H9 (cell line): ENCODE results near the gene DYNC2LI1. TPM values are rescaled to one million over a fixed set of nuclear protein-coding genes. Genes with fewer than 3 reads are reported as not detected.

ENCODE experiments used
- DNase-seq: peaks from one replicate; pipeline ENCODE4 v3.0.0-alpha.2; 2017
- H2AFZ ChIP-seq: one replicate; pipeline ENCODE4 v1.6.1; 2013; ENCODE audit warnings: mild to moderate bottlenecking, low read length, control low read depth, moderate library complexity
- H2AK5ac ChIP-seq: 2 replicates; pipeline ENCODE4 v1.6.1; 2013; ENCODE audit warnings: low read length, control low read depth, mixed read lengths; ENCODE audit not compliant: insufficient read length
- H2BK120ac ChIP-seq: one replicate; pipeline ENCODE4 v1.6.1; 2013; ENCODE audit warnings: low read depth, mild to moderate bottlenecking, low read length, control low read depth, inconsistent platforms; ENCODE audit not compliant: poor library complexity, severe bottlenecking
- H2BK12ac ChIP-seq: 2 replicates; pipeline ENCODE4 v1.6.1; 2013; ENCODE audit warnings: low read length, control low read depth, mixed read lengths, low read depth; ENCODE audit not compliant: insufficient read length
- H2BK15ac ChIP-seq: 2 replicates; pipeline ENCODE4 v1.6.1; 2013; ENCODE audit warnings: low read depth, low read length, control low read depth
- H2BK20ac ChIP-seq: one replicate; pipeline ENCODE4 v1.6.1; 2013; ENCODE audit warnings: low read depth, mild to moderate bottlenecking, low read length, control low read depth, inconsistent platforms; ENCODE audit not compliant: poor library complexity, severe bottlenecking
- H2BK5ac ChIP-seq: 2 replicates; pipeline ENCODE4 v1.6.1; 2013; ENCODE audit warnings: low read length, control low read depth, mixed read lengths; ENCODE audit not compliant: insufficient read length
- H3K14ac ChIP-seq: 2 replicates; pipeline ENCODE4 v1.6.1; 2013; ENCODE audit warnings: low read length, control low read depth; ENCODE audit not compliant: insufficient read depth
- H3K18ac ChIP-seq: 2 replicates; pipeline ENCODE4 v1.6.1; 2013; ENCODE audit warnings: low read depth, mild to moderate bottlenecking, mixed read lengths, low read length, control low read depth; ENCODE audit not compliant: insufficient read length
- H3K23ac ChIP-seq: 2 replicates; pipeline ENCODE4 v1.6.1; 2013; ENCODE audit warnings: low read length, control low read depth, mixed read lengths, low read depth; ENCODE audit not compliant: insufficient read length
- H3K23me2 ChIP-seq: 2 replicates; pipeline ENCODE4 v1.6.1; 2013; ENCODE audit warnings: low read depth, mild to moderate bottlenecking, mixed read lengths, low read length, control low read depth; ENCODE audit not compliant: insufficient read length, poor library complexity, severe bottlenecking
- H3K27ac ChIP-seq: 2 replicates; pipeline ENCODE4 v1.5.1; 2013; ENCODE audit warnings: low read length, control low read depth, mixed read lengths, low read depth; ENCODE audit not compliant: insufficient read length
- H3K27me3 ChIP-seq: 2 replicates; pipeline ENCODE4 v1.6.1; 2013; ENCODE audit warnings: low read length, control low read depth, inconsistent platforms; ENCODE audit not compliant: insufficient read depth
- H3K4ac ChIP-seq: 2 replicates; pipeline ENCODE4 v1.6.1; 2013; ENCODE audit warnings: low read depth, mild to moderate bottlenecking, control low read depth, inconsistent platforms, low read length, moderate library complexity
- H3K4me1 ChIP-seq: 2 replicates; pipeline ENCODE4 v1.6.1; 2013; ENCODE audit warnings: low read length, control low read depth, inconsistent platforms; ENCODE audit not compliant: insufficient read depth
- H3K4me2 ChIP-seq: 2 replicates; pipeline ENCODE4 v1.6.1; 2013; ENCODE audit warnings: low read length, control low read depth, mixed read lengths; ENCODE audit not compliant: insufficient read length, insufficient read depth
- H3K56ac ChIP-seq: 2 replicates; pipeline ENCODE4 v1.6.1; 2013; ENCODE audit warnings: low read depth, mild to moderate bottlenecking, mixed read lengths, low read length, control low read depth; ENCODE audit not compliant: insufficient read length
- H3K79me1 ChIP-seq: 2 replicates; pipeline ENCODE4 v1.6.1; 2013; ENCODE audit warnings: low read depth, mild to moderate bottlenecking, moderate library complexity, low read length, control low read depth, inconsistent platforms; ENCODE audit not compliant: insufficient read depth, poor library complexity, severe bottlenecking
- H3K79me2 ChIP-seq: 2 replicates; pipeline ENCODE4 v1.6.1; 2013; ENCODE audit warnings: low read length, control low read depth, inconsistent platforms; ENCODE audit not compliant: insufficient read depth
- H3K9ac ChIP-seq: 2 replicates; pipeline ENCODE4 v1.6.1; 2013; ENCODE audit warnings: low read length, control low read depth, mixed read lengths; ENCODE audit not compliant: insufficient read length; ENCODE audit errors: extremely low read depth
- H3K9me3 ChIP-seq: one replicate; pipeline ENCODE4 v1.6.1; 2013; ENCODE audit warnings: low read depth, low read length, inconsistent platforms; ENCODE audit not compliant: control insufficient read depth
- H3T11ph ChIP-seq: one replicate; pipeline ENCODE4 v1.6.1; 2013; ENCODE audit warnings: mild to moderate bottlenecking, low read length, control low read depth, inconsistent platforms
- H4K20me1 ChIP-seq: one replicate; pipeline ENCODE4 v1.6.1; 2013; ENCODE audit not compliant: control insufficient read depth, insufficient read length, insufficient read depth
- H4K5ac ChIP-seq: 2 replicates; pipeline ENCODE4 v1.6.1; 2013; ENCODE audit warnings: low read depth, mild to moderate bottlenecking, mixed read lengths, low read length, control low read depth; ENCODE audit not compliant: insufficient read length
- H4K8ac ChIP-seq: replicated peaks from 2 replicates; pipeline ENCODE4 v1.6.1; 2013; ENCODE audit warnings: low read length, control low read depth, mixed read lengths, low read depth; ENCODE audit not compliant: insufficient read length
- H4K91ac ChIP-seq: 2 replicates; pipeline ENCODE4 v1.6.1; 2013; ENCODE audit warnings: low read depth, mild to moderate bottlenecking, moderate library complexity, mixed read lengths, low read length, control low read depth; ENCODE audit not compliant: insufficient read length
- H3K27ac Mint-ChIP-seq, 3 experiments: 2 replicates in 2 of 3; 3 replicates in 1 of 3; pipeline ENCODE4 v1.8.0; 2020 to 2021; ENCODE audit warnings: mixed read lengths in 3 of 3, mild to moderate bottlenecking in 1 of 3, moderate library complexity in 1 of 3
- H3K27me3 Mint-ChIP-seq: 2 replicates; pipeline ENCODE4 v1.8.0; 2021; ENCODE audit warnings: low read depth, mild to moderate bottlenecking, moderate library complexity, mixed read lengths
- H3K36me3 Mint-ChIP-seq, 3 experiments: 2 replicates in 2 of 3; 3 replicates in 1 of 3; pipeline ENCODE4 v1.8.0; 2020 to 2021; ENCODE audit warnings: low read depth in 3 of 3, mixed read lengths in 3 of 3; ENCODE audit not compliant: insufficient read depth in 1 of 3
- H3K4me1 Mint-ChIP-seq, 2 experiments: 2 replicates each; pipeline ENCODE4 v1.8.0; 2020; ENCODE audit warnings: mixed read lengths in 2 of 2
- H3K4me3 Mint-ChIP-seq, 2 experiments: 2 replicates in 1 of 2; 3 replicates in 1 of 2; pipeline ENCODE4 v1.8.0; 2020 to 2021; ENCODE audit warnings: mild to moderate bottlenecking in 2 of 2, mixed read lengths in 2 of 2, moderate library complexity in 1 of 2
- H3K9me3 Mint-ChIP-seq, 2 experiments: 2 replicates in 1 of 2; 3 replicates in 1 of 2; pipeline ENCODE4 v1.8.0; 2020; ENCODE audit warnings: mild to moderate bottlenecking in 2 of 2, mixed read lengths in 2 of 2, moderate library complexity in 1 of 2
- WGBS: extraction: QIAGEN DNeasy Blood & Tissue Kit; methylation state at CpG from one replicate; pipeline ENCODE4 v1.1.7; 2013; ENCODE audit warnings: missing lambda C conversion rate, low lambda C conversion rate, mixed read lengths; ENCODE audit not compliant: insufficient read length; ENCODE audit errors: extremely low coverage; 5-methylcytosine and 5-hydroxymethylcytosine counted together
- total RNA-seq: library from RNA; stranded (reverse); gene quantifications from 2 replicates; pipeline ENCODE4 v1.2.1, GENCODE V29; 2021
- TF ChIP-seq, protein P1 (sequence below): fragments of 200-600 bp; sonication (generic); conservative IDR thresholded peaks from 3 replicates; pipeline ENCODE4 v1.8.0; 2021; ENCODE audit warnings: antibody characterized with exemption, mild to moderate bottlenecking

Gene DYNC2LI1
- total RNA-seq, 1 experiment from 2014 or later, result 8.5 TPM

DNA sequence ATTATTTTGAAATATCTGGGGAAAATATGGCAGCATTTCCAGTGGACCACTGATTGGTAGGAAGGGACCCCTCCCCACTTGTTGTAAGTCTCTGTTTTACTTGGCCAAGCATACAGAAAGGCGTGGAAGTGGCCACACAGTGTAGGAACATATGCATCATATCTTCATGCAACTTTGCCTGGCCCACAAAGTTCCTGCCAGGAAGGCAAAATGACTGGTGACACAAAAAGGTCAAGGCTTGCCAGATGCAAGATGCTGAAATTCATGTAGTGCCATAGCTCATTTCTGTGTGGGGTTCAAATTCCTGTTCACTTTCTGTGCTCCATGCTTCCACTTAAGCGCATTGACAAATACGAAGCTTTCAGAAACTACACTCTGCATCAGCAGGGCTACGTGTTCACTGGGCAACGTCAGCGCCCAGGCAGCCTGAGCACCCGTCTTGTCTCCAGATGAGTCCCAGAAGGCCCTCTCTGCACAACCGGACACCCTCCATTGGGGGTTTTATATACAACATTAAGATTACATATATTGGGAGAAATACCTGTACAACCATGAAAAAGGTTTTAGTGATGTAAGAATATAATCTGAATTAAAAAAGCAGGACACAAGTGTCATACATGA, 3.6 kb downstream of the DYNC2LI1 start:
- no peaks in the 10 kb centered on the region for H3K79me2 ChIP-seq
- H3K79me1 ChIP-seq, result no peaks in the 10 kb centered on the region
- no peak overlapping the region for H3K27ac ChIP-seq
- H3K14ac ChIP-seq, result no peak overlapping the region
- no peak overlapping the region for H4K5ac ChIP-seq
- H2AK5ac ChIP-seq, result no peak overlapping the region
- H3K27ac Mint-ChIP-seq, result no peak overlapping the region
- no peak overlapping the region for H4K91ac ChIP-seq
- no peak overlapping the region for H3K18ac ChIP-seq
- no peaks in the 10 kb centered on the region for H4K20me1 ChIP-seq
- no CpG with 5 or more reads among the region's 8 CpGs for WGBS
- H3K56ac ChIP-seq, result no peak overlapping the region
- no peak overlapping the region for H3K23ac ChIP-seq
- H2BK12ac ChIP-seq, result no peak overlapping the region
- no peak overlapping the region for H3K4me3 Mint-ChIP-seq
- H3K9me3 Mint-ChIP-seq, result no peaks in the 10 kb centered on the region
- no peak overlapping the region for H3T11ph ChIP-seq
- peaks cover 7% of the 10 kb centered on the region for H3K23me2 ChIP-seq
- H2BK5ac ChIP-seq, result no peak overlapping the region
- H4K8ac ChIP-seq, result no peak overlapping the region
- no peaks in the 10 kb centered on the region for H3K9me3 ChIP-seq
- TF ChIP-seq, protein P1, sequence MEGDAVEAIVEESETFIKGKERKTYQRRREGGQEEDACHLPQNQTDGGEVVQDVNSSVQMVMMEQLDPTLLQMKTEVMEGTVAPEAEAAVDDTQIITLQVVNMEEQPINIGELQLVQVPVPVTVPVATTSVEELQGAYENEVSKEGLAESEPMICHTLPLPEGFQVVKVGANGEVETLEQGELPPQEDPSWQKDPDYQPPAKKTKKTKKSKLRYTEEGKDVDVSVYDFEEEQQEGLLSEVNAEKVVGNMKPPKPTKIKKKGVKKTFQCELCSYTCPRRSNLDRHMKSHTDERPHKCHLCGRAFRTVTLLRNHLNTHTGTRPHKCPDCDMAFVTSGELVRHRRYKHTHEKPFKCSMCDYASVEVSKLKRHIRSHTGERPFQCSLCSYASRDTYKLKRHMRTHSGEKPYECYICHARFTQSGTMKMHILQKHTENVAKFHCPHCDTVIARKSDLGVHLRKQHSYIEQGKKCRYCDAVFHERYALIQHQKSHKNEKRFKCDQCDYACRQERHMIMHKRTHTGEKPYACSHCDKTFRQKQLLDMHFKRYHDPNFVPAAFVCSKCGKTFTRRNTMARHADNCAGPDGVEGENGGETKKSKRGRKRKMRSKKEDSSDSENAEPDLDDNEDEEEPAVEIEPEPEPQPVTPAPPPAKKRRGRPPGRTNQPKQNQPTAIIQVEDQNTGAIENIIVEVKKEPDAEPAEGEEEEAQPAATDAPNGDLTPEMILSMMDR, result no peak
- no peak overlapping the region for H2BK20ac ChIP-seq
- H2AFZ ChIP-seq, result no peak overlapping the region
- no peak overlapping the region for H3K4me2 ChIP-seq
- H3K4me1 ChIP-seq, result no peaks in the 10 kb centered on the region
- no peaks in the 10 kb centered on the region for H3K36me3 Mint-ChIP-seq
- no peak for DNase-seq
- no peak overlapping the region for H3K9ac ChIP-seq
- no peak overlapping the region for H2BK120ac ChIP-seq
- no peak overlapping the region for H3K4ac ChIP-seq
- no peaks in the 10 kb centered on the region for H3K27me3 ChIP-seq
- H2BK15ac ChIP-seq, result no peak overlapping the region
- peaks cover 3 to 8% of the 10 kb centered on the region in 2 experiments for H3K4me1 Mint-ChIP-seq
- no peaks in the 10 kb centered on the region for H3K27me3 Mint-ChIP-seq
